ENCODE results near the gene NEAT1. TPM values are rescaled to one million over a fixed set of nuclear protein-coding genes. Genes with fewer than 3 reads are reported as not detected.

Gene NEAT1
- total RNA-seq, 5 donors from 2014 or later (not counting 1 experiment from before 2014, with no cell fraction given) = 368 to 1,017 (median 906) TPM

GRCh38 chr11:65386307-65387140, 36.1 kb upstream of the NEAT1 start, which contains the start of gene FRMD8:
Gene FRMD8, plus strand, starts transcription at chr11:65386637. Its CDS starts 400 bp downstream, at chr11:65387037.
- Histone ChIP-seq H3K9me3 (no peaks in the 10 kb centered on the region), H3K36me3 (ENCODE audit: control insufficient read depth in 2 of 2, extremely low read depth in 1 of 2, insufficient read depth in 1 of 2, low read length in 1 of 2) (peaks cover 9 to 22% of the 10 kb centered on the region in 2 donors), H3K4me3 (ENCODE audit: control insufficient read depth in 1 of 2, extremely low read depth in 1 of 2, low read length in 1 of 2) (peak within 1 kb of the TSS; percentile 85 to 96), H3K27ac (ENCODE audit: low read length) (peak within 1 kb of the TSS; percentile 99), H3K27me3 (replicated peaks in 1 of 2; ENCODE audit: control insufficient read depth in 2 of 2, extremely low read depth in 1 of 2, insufficient read depth in 2 of 2, low read length in 1 of 2) (no peaks in the 10 kb centered on the region), H3K4me1 (ENCODE audit: control insufficient read depth in 1 of 2, extremely low read depth in 1 of 2, insufficient read depth in 2 of 2, low read length in 2 of 2) (peaks cover 18 to 95% of the 10 kb centered on the region in 2 experiments)
- ChIA-PET POLR2A (interaction anchor here in 1 of 2 donors (1.7 kb wide), 1 partner anchor 113 kb away, joined by 19 read pairs; the partner anchor contains the start of gene MALAT1), CTCF (interaction anchor here in 1 of 2 donors (1.1 to 1.3 kb wide), 2 partner anchors 30 to 124 kb away, joined by 3 to 5 read pairs; no protein-coding TSS in a partner anchor)
- peak; percentile 58 to 65 (median 61) for ATAC-seq (replicated peaks in 1 of 4)
- H3K36me3 Mint-ChIP-seq = peaks cover 6% of the 10 kb centered on the region
- WGBS (ENCODE audit: insufficient coverage) = under 1% methylated on average over 72 of the region's 76 CpGs
- DNase-seq = peak; percentile 73 to 94 (median 85)
- no peaks in the 10 kb centered on the region for H3K27me3 Mint-ChIP-seq
- H3K27ac Mint-ChIP-seq = peak within 1 kb of the TSS; percentile 98 to 100
- H3K9me3 Mint-ChIP-seq = no peaks in the 10 kb centered on the region
- peaks cover 77 to 85% (median 78%) of the 10 kb centered on the region in 3 donors for H3K4me1 Mint-ChIP-seq
- peak within 1 kb of the TSS; percentile 87 to 96 (median 91) for H3K4me3 Mint-ChIP-seq

- H3K9me3 ChIP-seq = no peaks in the 10 kb centered on the region
- ChIA-PET POLR2A (interaction anchor here (0.5 to 0.7 kb wide), 3 partner anchors 118 to 1592 kb away, joined by 3 to 4 read pairs (median 4); no protein-coding TSS in a partner anchor), CTCF (interaction anchor here in 1 of 2 donors (1.3 kb wide), 1 partner anchor 18 kb away, joined by 3 read pairs; no protein-coding TSS in a partner anchor)
- no peaks in the 10 kb centered on the region for H3K27me3 Mint-ChIP-seq
- H3K36me3 ChIP-seq (ENCODE audit: control insufficient read depth in 2 of 2, extremely low read depth in 1 of 2, insufficient read depth in 1 of 2, low read length in 1 of 2) = peaks cover 13 to 39% of the 10 kb centered on the region in 2 donors
- H3K27ac Mint-ChIP-seq = peak overlapping the region; percentile 62 to 67
- no peaks in the 10 kb centered on the region for H3K27me3 ChIP-seq (replicated peaks in 1 of 2; ENCODE audit: control insufficient read depth in 2 of 2, extremely low read depth in 1 of 2, insufficient read depth in 2 of 2, low read length in 1 of 2)
- H3K9me3 Mint-ChIP-seq = no peaks in the 10 kb centered on the region
- 86% methylated on average over 4 of the region's 4 CpGs for WGBS (ENCODE audit: insufficient coverage)
- H3K4me3 ChIP-seq (ENCODE audit: control insufficient read depth in 1 of 2, extremely low read depth in 1 of 2, low read length in 1 of 2) = no peak overlapping the region
- H3K4me3 Mint-ChIP-seq = peak overlapping the region; percentile 87 to 96 (median 91)
- H3K27ac ChIP-seq (ENCODE audit: low read length) = no peak overlapping the region
- H3K4me1 Mint-ChIP-seq = peaks cover 60 to 76% (median 64%) of the 10 kb centered on the region in 3 donors
- no peak for ATAC-seq (replicated peaks in 1 of 4)
- peaks cover 16 to 79% of the 10 kb centered on the region in 2 experiments for H3K4me1 ChIP-seq (ENCODE audit: control insufficient read depth in 1 of 2, extremely low read depth in 1 of 2, insufficient read depth in 2 of 2, low read length in 2 of 2)
- DNase-seq = no peak
- peaks cover 11% of the 10 kb centered on the region for H3K36me3 Mint-ChIP-seq
Observed at GRCh38 chr11:65388731-65389130, 33.9 kb upstream of the NEAT1 start.

DNA sequence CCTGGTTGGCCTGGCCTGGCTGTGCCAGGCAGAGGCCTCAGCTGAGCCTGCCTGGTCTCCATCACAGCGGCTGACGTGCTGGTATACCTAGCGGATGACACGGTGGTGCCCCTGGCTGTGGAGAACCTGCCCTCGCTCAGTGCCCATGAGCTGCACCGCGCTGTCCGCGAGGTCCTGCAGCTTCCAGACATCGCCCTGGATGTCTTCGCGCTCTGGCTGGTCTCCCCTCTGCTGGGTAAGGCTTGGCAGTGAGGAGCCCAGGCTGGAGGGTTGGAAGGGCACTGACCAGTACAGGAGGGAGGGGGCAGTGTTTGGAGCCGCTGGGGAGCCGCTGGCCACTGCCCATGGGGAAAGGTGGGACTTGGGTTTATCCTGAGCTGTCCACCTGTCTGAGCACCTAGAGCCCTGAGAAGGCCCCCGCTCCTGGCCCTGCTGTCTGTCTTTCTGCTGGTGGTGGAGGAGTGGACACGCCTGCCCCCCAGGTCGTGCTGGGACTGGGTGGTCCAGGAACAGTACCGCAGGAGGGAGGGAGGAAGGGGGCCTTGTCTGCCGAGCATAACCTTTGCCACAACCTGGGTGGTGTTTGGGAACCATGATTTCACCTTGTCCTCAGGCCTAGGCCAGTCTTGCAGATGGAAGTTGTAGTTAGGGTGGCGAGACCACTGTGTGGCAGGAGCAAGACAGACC, 33.2 kb upstream of the NEAT1 start:
- H3K27ac Mint-ChIP-seq = peak overlapping the region; percentile 19 to 62
- peak overlapping the region; percentile 87 to 96 (median 91) for H3K4me3 Mint-ChIP-seq
- H3K36me3 ChIP-seq (ENCODE audit: control insufficient read depth in 2 of 2, extremely low read depth in 1 of 2, insufficient read depth in 1 of 2, low read length in 1 of 2) = peaks cover 17 to 45% of the 10 kb centered on the region in 2 donors
- H3K36me3 Mint-ChIP-seq = peaks cover 11% of the 10 kb centered on the region
- DNase-seq = no peak
- ChIA-PET CTCF (no interaction called here), POLR2A (no interaction called here)
- H3K27me3 Mint-ChIP-seq = no peaks in the 10 kb centered on the region
- WGBS (ENCODE audit: insufficient coverage) = 91% methylated on average over 20 of the region's 20 CpGs
- ATAC-seq (replicated peaks in 1 of 4) = no peak
- H3K27me3 ChIP-seq (replicated peaks in 1 of 2; ENCODE audit: control insufficient read depth in 2 of 2, extremely low read depth in 1 of 2, insufficient read depth in 2 of 2, low read length in 1 of 2) = no peaks in the 10 kb centered on the region
- H3K4me1 Mint-ChIP-seq = peaks cover 53 to 69% (median 57%) of the 10 kb centered on the region in 3 donors
- no peak overlapping the region for H3K27ac ChIP-seq (ENCODE audit: low read length)
- H3K4me1 ChIP-seq (ENCODE audit: control insufficient read depth in 1 of 2, extremely low read depth in 1 of 2, insufficient read depth in 2 of 2, low read length in 2 of 2) = peaks cover 12 to 72% of the 10 kb centered on the region in 2 experiments
- no peak overlapping the region for H3K4me3 ChIP-seq (ENCODE audit: control insufficient read depth in 1 of 2, extremely low read depth in 1 of 2, low read length in 1 of 2)
- no peaks in the 10 kb centered on the region for H3K9me3 ChIP-seq
- no peaks in the 10 kb centered on the region for H3K9me3 Mint-ChIP-seq

DNA sequence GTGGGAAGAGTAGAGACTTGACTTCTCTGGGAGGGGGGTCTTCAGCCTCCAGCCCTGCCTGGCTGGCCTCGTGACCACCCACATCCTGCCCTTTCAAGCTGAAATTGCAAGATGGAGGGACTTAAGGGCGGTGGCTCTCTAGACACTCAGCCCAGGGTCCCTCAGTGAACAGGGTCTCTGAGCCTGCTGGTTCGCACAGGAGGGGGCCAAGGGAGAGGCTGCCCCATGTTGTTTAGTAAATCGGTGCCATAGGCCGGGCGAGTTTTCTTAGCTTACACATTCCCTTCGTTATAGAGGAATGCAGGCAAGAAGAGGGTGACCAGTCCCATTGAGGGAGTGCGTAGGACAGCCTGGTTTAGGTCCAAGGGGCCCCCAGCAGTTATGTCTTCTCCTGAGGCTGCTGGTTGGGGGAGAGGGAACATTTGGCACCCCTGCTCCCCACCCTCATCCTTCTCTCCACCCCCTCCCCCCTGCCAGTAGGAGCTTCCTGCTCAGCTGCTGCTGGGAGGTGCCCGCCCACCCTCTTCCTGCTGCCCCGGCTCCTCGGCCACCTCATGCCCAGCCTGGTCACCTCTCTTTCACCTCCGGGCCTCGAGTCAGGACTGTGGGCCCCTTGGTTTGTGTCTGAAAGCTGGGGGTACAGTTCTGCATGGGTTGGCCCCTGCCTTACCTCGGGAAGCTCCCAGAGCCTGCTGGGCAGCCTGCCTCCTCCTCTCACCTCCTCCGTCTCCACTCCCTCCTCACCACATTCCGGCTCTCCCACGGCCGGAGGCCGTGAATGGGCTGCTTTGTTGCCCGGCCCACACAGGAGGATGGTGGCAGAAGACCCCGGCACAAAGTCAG, 32.3 kb upstream of the NEAT1 start:
- no peaks in the 10 kb centered on the region for H3K27me3 Mint-ChIP-seq
- DNase-seq = no peak
- H3K36me3 Mint-ChIP-seq = peaks cover 11% of the 10 kb centered on the region
- Histone ChIP-seq H3K36me3 (ENCODE audit: control insufficient read depth in 2 of 2, extremely low read depth in 1 of 2, insufficient read depth in 1 of 2, low read length in 1 of 2) (peaks cover 17 to 51% of the 10 kb centered on the region in 2 donors), H3K4me3 (ENCODE audit: control insufficient read depth in 1 of 2, extremely low read depth in 1 of 2, low read length in 1 of 2) (no peak overlapping the region), H3K9me3 (no peaks in the 10 kb centered on the region), H3K27ac (ENCODE audit: low read length) (no peak overlapping the region), H3K27me3 (replicated peaks in 1 of 2; ENCODE audit: control insufficient read depth in 2 of 2, extremely low read depth in 1 of 2, insufficient read depth in 2 of 2, low read length in 1 of 2) (no peaks in the 10 kb centered on the region), H3K4me1 (ENCODE audit: control insufficient read depth in 1 of 2, extremely low read depth in 1 of 2, insufficient read depth in 2 of 2, low read length in 2 of 2) (peaks cover 8 to 63% of the 10 kb centered on the region in 2 experiments)
- ChIA-PET POLR2A (interaction anchor here in 1 of 2 donors (0.6 kb wide), 1 partner anchor 28 kb away, joined by 3 read pairs; no protein-coding TSS in a partner anchor), CTCF (no interaction called here)
- ATAC-seq (replicated peaks in 1 of 4) = no peak
- H3K27ac Mint-ChIP-seq = peak overlapping the region in 1 of 2 donors; percentile 19
- H3K4me3 Mint-ChIP-seq = peak overlapping the region in 2 of 3 donors; percentile 24 to 96
- no peaks in the 10 kb centered on the region for H3K9me3 Mint-ChIP-seq
- 90% methylated on average over 13 of the region's 21 CpGs for WGBS (ENCODE audit: insufficient coverage)
- peaks cover 44 to 60% (median 48%) of the 10 kb centered on the region in 3 donors for H3K4me1 Mint-ChIP-seq

GRCh38 chr11:65390996-65391395, 31.6 kb upstream of the NEAT1 start:
- H3K4me1 Mint-ChIP-seq = peaks cover 40 to 55% (median 43%) of the 10 kb centered on the region in 3 donors
- ChIA-PET CTCF (no interaction called here), POLR2A (interaction anchor here in 1 of 2 donors (0.6 kb wide), 1 partner anchor 28 kb away, joined by 3 read pairs; no protein-coding TSS in a partner anchor)
- H3K27ac Mint-ChIP-seq = peak overlapping the region; percentile 34 to 57
- no peaks in the 10 kb centered on the region for H3K27me3 Mint-ChIP-seq
- no peaks in the 10 kb centered on the region for H3K9me3 Mint-ChIP-seq
- peaks cover 8 to 56% of the 10 kb centered on the region in 2 experiments for H3K4me1 ChIP-seq (ENCODE audit: control insufficient read depth in 1 of 2, extremely low read depth in 1 of 2, insufficient read depth in 2 of 2, low read length in 2 of 2)
- no peak overlapping the region for H3K4me3 Mint-ChIP-seq
- peaks cover 17 to 56% of the 10 kb centered on the region in 2 donors for H3K36me3 ChIP-seq (ENCODE audit: control insufficient read depth in 2 of 2, extremely low read depth in 1 of 2, insufficient read depth in 1 of 2, low read length in 1 of 2)
- WGBS (ENCODE audit: insufficient coverage) = 98% methylated on average over 7 of the region's 9 CpGs
- peaks cover 11% of the 10 kb centered on the region for H3K36me3 Mint-ChIP-seq
- DNase-seq (no peak), ATAC-seq (replicated peaks in 1 of 4) (no peak)
- no peak overlapping the region for H3K27ac ChIP-seq (ENCODE audit: low read length)
- no peaks in the 10 kb centered on the region for H3K9me3 ChIP-seq
- H3K27me3 ChIP-seq (replicated peaks in 1 of 2; ENCODE audit: control insufficient read depth in 2 of 2, extremely low read depth in 1 of 2, insufficient read depth in 2 of 2, low read length in 1 of 2) = no peaks in the 10 kb centered on the region
- no peak overlapping the region for H3K4me3 ChIP-seq (ENCODE audit: control insufficient read depth in 1 of 2, extremely low read depth in 1 of 2, low read length in 1 of 2)
